Stromal cell of bone marrow (primary cell): Measurements from ENCODE around the gene HTR3C.
"Not testable (repeated sequence)": the region's sequence is repeated elsewhere in the genome, so short reads cannot be mapped to it uniquely, and the experiment has no call there.

Source experiments
- DNase-seq: peaks from one replicate; pipeline ENCODE4 v3.0.0-alpha.2; 2012; ENCODE audit warnings: low read depth

The HTR3C gene

GRCh38 chr3:184031187-184031792, 21.6 kb upstream of the HTR3C start, which contains the start of gene HTR3D:
Gene HTR3D, plus strand, starts transcription at chr3:184031742. Its CDS starts 0 bp downstream, at chr3:184031742.
- no peak for DNase-seq

- no peak for DNase-seq
These were observed 15.0 kb upstream of the HTR3C start for GRCh38 chr3:184037816-184038215.

- DNase-seq, result not testable (repeated sequence)
These were observed 14.5 kb upstream of the HTR3C start for GRCh38 chr3:184038307-184038706.

- DNase-seq, result no peak
These were observed 13.4 kb upstream of the HTR3C start for GRCh38 chr3:184039414-184039813.

- DNase-seq, result peak; percentile 13
These were observed 12.8 kb upstream of the HTR3C start for GRCh38 chr3:184040010-184040409.

- DNase-seq, result no peak
These were observed 10.2 kb upstream of the HTR3C start for GRCh38 chr3:184042617-184043016.

- DNase-seq, result no peak
These were observed 6.9 kb upstream of the HTR3C start for GRCh38 chr3:184045995-184046394.

GRCh38 chr3:184050217-184050847, 2.5 kb upstream of the HTR3C start:
- DNase-seq, result no peak

- peak; percentile 59 for DNase-seq
These were observed 5.2 kb downstream of the HTR3C start for GRCh38 chr3:184058029-184058428.

- no peak for DNase-seq
These were observed 6.6 kb downstream of the HTR3C start for GRCh38 chr3:184059424-184059823.

GRCh38 chr3:184062637-184063036, 9.8 kb downstream of the HTR3C start:
- DNase-seq, result no peak

- DNase-seq, result no peak
These were observed 13.4 kb downstream of the HTR3C start for GRCh38 chr3:184066211-184066610.

- no peak for DNase-seq
These were observed 14.8 kb downstream of the HTR3C start for GRCh38 chr3:184067573-184068055.

GRCh38 chr3:184068344-184068743, 15.5 kb downstream of the HTR3C start:
- DNase-seq, result no peak

- DNase-seq, result not testable (repeated sequence)
These were observed 18.3 kb downstream of the HTR3C start for GRCh38 chr3:184071142-184071541.

GRCh38 chr3:184073621-184074020, 20.8 kb downstream of the HTR3C start:
- no peak for DNase-seq

GRCh38 chr3:184075901-184076300, 23.1 kb downstream of the HTR3C start:
- no peak for DNase-seq

- no peak for DNase-seq
These were observed 25.0 kb downstream of the HTR3C start for GRCh38 chr3:184077881-184078280.

- peak; percentile 7 for DNase-seq
These were observed 26.0 kb downstream of the HTR3C start for GRCh38 chr3:184078851-184079250.

- no peak for DNase-seq
These were observed 28.4 kb downstream of the HTR3C start for GRCh38 chr3:184081116-184081830.

GRCh38 chr3:184082034-184082433, 29.2 kb downstream of the HTR3C start:
- DNase-seq, result no peak

GRCh38 chr3:184082465-184082864, 29.6 kb downstream of the HTR3C start:
- no peak for DNase-seq

- no peak for DNase-seq
These were observed 32.6 kb downstream of the HTR3C start for GRCh38 chr3:184085389-184085852.
